Right cardiac atrium (tissue), 5 donors: Measurements from ENCODE around the gene ADAMTS13. TPM values are rescaled to one million over a fixed set of nuclear protein-coding genes. Genes with fewer than 3 reads are reported as not detected.
A peak's percentile ranks its signal among the peaks of the same experiment; 100 is the strongest.
"Not testable (repeated sequence)": the region's sequence is repeated elsewhere in the genome, so short reads cannot be mapped to it uniquely, and the experiment has no call there.

Experiments used
- ATAC-seq, 2 donors: fragments of 200-7000 bp; cut with Tn5 transposase; one replicate each; pipeline versions ENCODE4 v1.8.0 to v1.9.1; 2020; ENCODE audit warnings: moderate library complexity in 2 of 2, mild to moderate bottlenecking in 1 of 2
- DNase-seq, 3 donors: peaks; one replicate each; pipeline ENCODE4 v3.0.0-alpha.2; 2020
- H3K27ac ChIP-seq: one replicate; pipeline ENCODE4 v1.5.1; 2013; ENCODE audit warnings: mild to moderate bottlenecking, low read length, control low read depth, moderate library complexity
- H3K27me3 ChIP-seq: one replicate; pipeline ENCODE4 v1.6.1; 2013; ENCODE audit not compliant: control insufficient read depth, insufficient read depth
- H3K4me1 ChIP-seq: one replicate; pipeline ENCODE4 v1.6.1; 2013; ENCODE audit warnings: low read length; ENCODE audit not compliant: control insufficient read depth, insufficient read depth
- H3K4me3 ChIP-seq: one replicate; pipeline ENCODE4 v1.5.1; 2013; ENCODE audit warnings: low read length, control low read depth
- H3K9me3 ChIP-seq: one replicate; pipeline ENCODE4 v1.6.1; 2013; ENCODE audit warnings: low read length; ENCODE audit not compliant: control insufficient read depth
- WGBS: extraction: QIAGEN DNeasy Blood & Tissue Kit; methylation state at CpG from one replicate; pipeline ENCODE4 v1.1.7; 2013; 5-methylcytosine and 5-hydroxymethylcytosine counted together
- intact Hi-C, 4 donors: fragments of 100-400 bp; cut with DNase I; formaldehyde crosslinking; loops; one replicate each; pipeline versions ENCODE4 v1.11.0 to v1.14.0; 2022 to 2023
- polyA plus RNA-seq: library from polyadenylated mRNA; stranded (reverse); fragments of 200-250 nt; gene quantifications from one replicate; pipeline ENCODE4 v1.2.3, GENCODE V29; 2013
- total RNA-seq, 4 donors: library from RNA; stranded (reverse); fragmentation: NEBNext Ultra II Directional; extraction: Animal tissue kit (Norgen Biotek cat#: 25700); gene quantifications; one replicate each; pipeline ENCODE4 v1.2.1, GENCODE V29; 2021
- donor health status: healthy with polysubstance abuse.
- donor health status: DM: no; HTN: yes; CAD: no.
- donor health status: DM: no; HTN: no; CAD: no.
- donor health status: DM: no; HTN: yes; CAD: no; lungs with severe emphysema.
- donor health status: DM: yes; HTN: yes; CAD: no.

The ADAMTS13 gene
- total and polyA plus RNA-seq, 5 donors: 2.1 to 4.6 (median 4.0) TPM

- DNase-seq (peak in 1 of 3 donors; percentile 2), ATAC-seq (no peak)
- Histone ChIP-seq H3K9me3 (no peaks in the 10 kb centered on the region), H3K27ac (no peak overlapping the region), H3K4me3 (no peak overlapping the region), H3K27me3 (no peaks in the 10 kb centered on the region), H3K4me1 (no peaks in the 10 kb centered on the region)
- 92% methylated on average over 4 of the region's 4 CpGs for WGBS
- intact Hi-C loops: no loop called here
Observed at GRCh38 chr9:133382507-133383141, 39.5 kb upstream of the ADAMTS13 start.

- Histone ChIP-seq H3K4me1 (no peaks in the 10 kb centered on the region), H3K9me3 (no peaks in the 10 kb centered on the region), H3K4me3 (no peak overlapping the region), H3K27ac (no peak overlapping the region), H3K27me3 (no peaks in the 10 kb centered on the region)
- ATAC-seq (no peak), DNase-seq (no peak)
- intact Hi-C loops: no loop called here
- WGBS: 96% methylated on average over 3 of the region's 3 CpGs
Observed at GRCh38 chr9:133383438-133383837, 38.7 kb upstream of the ADAMTS13 start.

GRCh38 chr9:133384736-133385321 lies 37.3 kb upstream of the ADAMTS13 start:
- no peak overlapping the region for H3K4me3 ChIP-seq
- DNase-seq (peak in 1 of 3 donors; percentile 29), ATAC-seq (no peak)
- H3K4me1 ChIP-seq: no peaks in the 10 kb centered on the region
- WGBS: 87% methylated on average over 17 of the region's 17 CpGs
- H3K9me3 ChIP-seq: no peaks in the 10 kb centered on the region
- intact Hi-C loops: no loop called here
- H3K27me3 ChIP-seq: no peaks in the 10 kb centered on the region
- no peak overlapping the region for H3K27ac ChIP-seq

GRCh38 chr9:133385452-133385851 lies 36.7 kb upstream of the ADAMTS13 start:
- Histone ChIP-seq H3K27ac (no peak overlapping the region), H3K9me3 (no peaks in the 10 kb centered on the region), H3K4me3 (no peak overlapping the region), H3K4me1 (no peaks in the 10 kb centered on the region), H3K27me3 (no peaks in the 10 kb centered on the region)
- DNase-seq (peak in 1 of 3 donors; percentile 16), ATAC-seq (no peak)
- 87% methylated on average over 14 of the region's 14 CpGs for WGBS
- intact Hi-C loops: no loop called here

- no peaks in the 10 kb centered on the region for H3K4me1 ChIP-seq
- peak in 1 of 3 donors; percentile 44 for DNase-seq
- 76% methylated on average over 13 of the region's 13 CpGs for WGBS
- no peaks in the 10 kb centered on the region for H3K27me3 ChIP-seq
- intact Hi-C loops: no loop called here
- no peaks in the 10 kb centered on the region for H3K9me3 ChIP-seq
- ATAC-seq: no peak
- no peak overlapping the region for H3K27ac ChIP-seq
- no peak overlapping the region for H3K4me3 ChIP-seq
Observed at GRCh38 chr9:133386338-133386737, 35.8 kb upstream of the ADAMTS13 start.

- no peak overlapping the region for H3K4me3 ChIP-seq
- ATAC-seq (no peak), DNase-seq (no peak)
- 84% methylated on average over 9 of the region's 9 CpGs for WGBS
- intact Hi-C loops: no loop called here
- H3K4me1 ChIP-seq: no peaks in the 10 kb centered on the region
- no peaks in the 10 kb centered on the region for H3K9me3 ChIP-seq
- H3K27ac ChIP-seq: no peak overlapping the region
- no peaks in the 10 kb centered on the region for H3K27me3 ChIP-seq
Observed at GRCh38 chr9:133387680-133388079, 34.5 kb upstream of the ADAMTS13 start.

GRCh38 chr9:133389025-133389557 lies 33.1 kb upstream of the ADAMTS13 start:
- no peaks in the 10 kb centered on the region for H3K4me1 ChIP-seq
- H3K27ac ChIP-seq: no peak overlapping the region
- intact Hi-C loops: no loop called here
- no peaks in the 10 kb centered on the region for H3K9me3 ChIP-seq
- H3K27me3 ChIP-seq: no peaks in the 10 kb centered on the region
- 94% methylated on average over 12 of the region's 12 CpGs for WGBS
- ATAC-seq (no peak), DNase-seq (peak in 1 of 3 donors; percentile 25)
- no peak overlapping the region for H3K4me3 ChIP-seq

GRCh38 chr9:133389562-133389961 lies 32.6 kb upstream of the ADAMTS13 start:
- peak in 1 of 3 donors; percentile 20 for DNase-seq
- H3K4me3 ChIP-seq: no peak overlapping the region
- no peak for ATAC-seq
- intact Hi-C loops: no loop called here
- WGBS: 86% methylated on average over 13 of the region's 13 CpGs
- no peaks in the 10 kb centered on the region for H3K9me3 ChIP-seq
- no peak overlapping the region for H3K27ac ChIP-seq
- no peaks in the 10 kb centered on the region for H3K27me3 ChIP-seq
- no peaks in the 10 kb centered on the region for H3K4me1 ChIP-seq

GRCh38 chr9:133390713-133391112 lies 31.5 kb upstream of the ADAMTS13 start:
- WGBS: 85% methylated on average over 7 of the region's 7 CpGs

GRCh38 chr9:133391449-133391848 lies 30.7 kb upstream of the ADAMTS13 start:
- intact Hi-C loops, H3K9me3 ChIP-seq, H3K27ac ChIP-seq, ATAC-seq, H3K4me1 ChIP-seq, DNase-seq, H3K4me3 ChIP-seq, H3K27me3 ChIP-seq: not testable (repeated sequence)
- 43% methylated on average over 3 of the region's 4 CpGs for WGBS

More at GRCh38 chr9:133390713-133391112, 31.5 kb upstream of the ADAMTS13 start:
- no peak for DNase-seq
- H3K9me3 ChIP-seq: no peaks in the 10 kb centered on the region
- no peaks in the 10 kb centered on the region for H3K4me1 ChIP-seq
- no peaks in the 10 kb centered on the region for H3K27me3 ChIP-seq
- ATAC-seq: no peak
- intact Hi-C loops: no loop called here
- H3K4me3 ChIP-seq: no peak overlapping the region
- H3K27ac ChIP-seq: no peak overlapping the region

- intact Hi-C loops, DNase-seq, ATAC-seq, H3K9me3 ChIP-seq, H3K4me1 ChIP-seq, H3K4me3 ChIP-seq, H3K27ac ChIP-seq, H3K27me3 ChIP-seq: not testable (repeated sequence)
- 95% methylated on average over 3 of the region's 3 CpGs for WGBS
Observed at GRCh38 chr9:133392308-133392707, 29.9 kb upstream of the ADAMTS13 start.
